DND-41 (cell line): ENCODE measurements around the gene MRPS18A.
A peak's percentile ranks its signal among the peaks of the same experiment; 100 is the strongest.

ENCODE experiments used
- ATAC-seq: fragments of 200-7000 bp; cut with Tn5 transposase; 3 replicates; pipeline ENCODE4 v1.9.1; 2021; ENCODE audit warnings: low read depth; ENCODE audit not compliant: insufficient read depth
- DNase-seq: peaks from one replicate; pipeline ENCODE4 v3.0.0-alpha.2; 2020
- H2AFZ ChIP-seq: 2 replicates; pipeline ENCODE4 v1.6.0; 2012; ENCODE audit warnings: low read depth, low read length
- H3K27ac ChIP-seq: 2 replicates; pipeline ENCODE4 v1.5.1; 2012; ENCODE audit warnings: low read length, inconsistent platforms
- H3K27me3 ChIP-seq: fragments of 200-600 bp; sonication (generic); 2 replicates; pipeline ENCODE4 v1.6.0; 2012; ENCODE audit warnings: low read length, mild to moderate bottlenecking, inconsistent platforms; ENCODE audit not compliant: insufficient read depth, poor library complexity
- H3K36me3 ChIP-seq: 2 replicates; pipeline ENCODE4 v1.5.1; 2012; ENCODE audit warnings: low read length, inconsistent platforms; ENCODE audit not compliant: insufficient read depth
- H3K4me1 ChIP-seq: 2 replicates; pipeline ENCODE4 v1.5.1; 2012; ENCODE audit warnings: mild to moderate bottlenecking, low read length; ENCODE audit not compliant: insufficient read depth
- H3K4me2 ChIP-seq: 2 replicates; pipeline ENCODE4 v1.6.0; 2012; ENCODE audit warnings: mild to moderate bottlenecking, moderate library complexity, low read length, inconsistent platforms; ENCODE audit not compliant: insufficient read depth
- H3K4me3 ChIP-seq, 2 experiments: fragments of 200-600 bp in 1 of 2; shearing (Covaris generic) in 1 of 2; 2 replicates each; pipeline ENCODE4 v1.5.1; 2012 to 2016; ENCODE audit warnings: inconsistent platforms in 2 of 2, low read length in 2 of 2, mild to moderate bottlenecking in 2 of 2, low read depth in 1 of 2, moderate library complexity in 1 of 2
- H3K79me2 ChIP-seq: 2 replicates; pipeline ENCODE4 v1.6.0; 2012; ENCODE audit warnings: low read length, inconsistent platforms; ENCODE audit not compliant: insufficient read depth
- H3K9ac ChIP-seq: 2 replicates; pipeline ENCODE4 v1.6.0; 2012; ENCODE audit warnings: low read depth, mild to moderate bottlenecking, inconsistent platforms, low read length, moderate library complexity
- H3K9me3 ChIP-seq: 2 replicates; pipeline ENCODE4 v1.5.1; 2012; ENCODE audit warnings: low read length, moderate library complexity, mild to moderate bottlenecking, inconsistent platforms; ENCODE audit not compliant: insufficient read depth, severe bottlenecking
- H4K20me1 ChIP-seq: 2 replicates; pipeline ENCODE4 v1.6.0; 2012; ENCODE audit warnings: low read length; ENCODE audit not compliant: insufficient read depth
- EZH2 ChIP-seq: IDR thresholded peaks from 3 replicates; pipeline ENCODE4 v1.6.1; 2012; ENCODE audit warnings: borderline replicate concordance, low read depth, mild to moderate bottlenecking, moderate library complexity, low read length, inconsistent platforms; ENCODE audit not compliant: severe bottlenecking
- TF ChIP-seq, protein P1 (sequence below): IDR thresholded peaks from 2 replicates; pipeline ENCODE4 v1.5.1; 2012; ENCODE audit warnings: borderline replicate concordance, low read length, moderate library complexity, mild to moderate bottlenecking; ENCODE audit not compliant: poor library complexity, severe bottlenecking; ENCODE audit errors: extremely low read depth

MRPS18A gene

DNA sequence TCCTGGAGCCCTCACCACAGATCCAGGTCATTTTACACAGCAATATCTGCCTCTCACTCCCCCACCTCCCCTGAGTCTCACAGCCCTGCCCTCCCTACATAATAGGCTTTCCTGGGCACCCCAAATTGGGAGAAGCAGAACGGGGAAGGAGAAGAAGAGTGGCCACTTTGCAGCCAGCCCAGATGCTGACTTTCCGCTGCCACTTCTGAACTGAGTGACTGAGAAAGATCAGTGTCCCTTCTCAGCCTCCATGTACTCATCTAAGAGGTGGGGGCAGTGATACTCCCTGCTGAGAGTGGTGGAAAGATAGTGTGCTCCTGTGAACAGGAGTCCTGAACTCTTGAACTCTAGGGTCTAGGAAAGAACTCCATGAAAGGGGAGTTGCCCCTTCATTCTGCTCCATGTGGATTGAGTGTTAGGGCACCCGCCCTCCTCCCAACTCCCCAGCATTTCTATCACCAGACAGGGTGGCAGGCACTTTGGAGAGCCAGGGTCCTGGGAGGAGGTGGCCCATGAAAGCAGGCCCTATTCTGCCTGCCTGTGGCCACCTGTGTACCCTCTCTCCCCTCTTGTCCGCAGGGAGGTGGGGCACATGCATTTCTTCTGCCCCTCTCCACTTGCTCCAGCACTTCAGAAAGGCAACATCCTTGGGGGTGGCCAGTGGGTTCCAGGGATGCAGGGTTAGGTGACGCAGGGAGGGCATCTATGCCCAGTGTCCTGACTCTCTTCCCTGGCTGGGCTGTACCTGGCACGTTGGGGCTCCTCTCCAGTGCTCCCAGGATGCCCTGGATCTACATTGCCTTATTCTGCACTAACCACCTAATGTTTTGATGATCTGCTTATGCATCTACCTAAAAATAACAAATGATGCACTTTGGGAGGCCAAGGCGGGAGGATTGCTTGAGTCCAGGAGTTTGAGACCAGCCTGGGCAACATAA lies 38.3 kb upstream of the MRPS18A start:
- no peak overlapping the region for H3K9ac ChIP-seq
- H3K4me2 ChIP-seq, result peak overlapping the region; percentile 45
- DNase-seq (no peak), ATAC-seq (peak; percentile 5; the same call in 1 of the 3 replicates)
- peaks cover 11% of the 10 kb centered on the region for H3K27me3 ChIP-seq
- H2AFZ ChIP-seq, result no peak overlapping the region
- no peak overlapping the region for H3K4me3 ChIP-seq
- H3K79me2 ChIP-seq, result no peaks in the 10 kb centered on the region
- H4K20me1 ChIP-seq, result peaks cover 19% of the 10 kb centered on the region
- H3K9me3 ChIP-seq, result peaks cover 9% of the 10 kb centered on the region
- TF ChIP-seq EZH2, result no peak
- peaks cover 23% of the 10 kb centered on the region for H3K4me1 ChIP-seq
- no peaks in the 10 kb centered on the region for H3K36me3 ChIP-seq
- H3K27ac ChIP-seq, result no peak overlapping the region

DNA sequence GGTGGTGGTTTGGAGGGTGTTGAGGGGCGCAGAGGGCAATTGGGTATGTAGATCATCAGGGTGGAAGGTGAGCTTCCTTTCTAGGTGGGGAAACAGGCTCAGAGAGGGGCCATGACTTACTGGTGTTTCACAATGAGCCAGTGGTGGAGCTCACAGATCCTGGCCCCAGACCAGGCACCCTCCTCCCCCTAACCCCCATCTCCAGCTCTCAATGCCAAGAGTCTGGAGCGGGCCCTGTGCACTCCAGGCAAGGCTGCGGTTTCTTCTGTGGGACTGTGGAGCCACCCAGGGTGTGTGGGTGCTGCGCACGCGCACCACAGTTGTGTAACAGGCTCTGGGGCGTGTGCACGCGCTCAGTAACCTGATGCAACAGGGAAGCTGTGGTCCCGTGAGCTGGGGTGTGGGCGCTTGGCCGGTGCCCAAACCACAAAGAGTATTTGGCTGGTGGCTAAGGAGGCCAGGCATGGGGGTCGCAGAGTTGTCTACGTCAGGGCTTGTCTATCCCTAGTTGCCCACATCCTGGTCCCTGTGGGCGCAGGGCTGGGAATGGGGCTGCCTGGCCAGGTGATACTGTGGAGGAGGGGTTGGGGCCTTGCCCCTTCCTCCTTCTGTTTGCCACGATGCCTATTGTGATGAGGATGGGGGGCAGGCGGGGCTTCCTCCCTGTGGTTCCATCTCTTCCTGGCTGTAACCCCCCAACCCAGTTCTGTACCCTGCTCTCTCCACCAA lies 37.5 kb upstream of the MRPS18A start:
- ATAC-seq, result peak; percentile 87

DNA sequence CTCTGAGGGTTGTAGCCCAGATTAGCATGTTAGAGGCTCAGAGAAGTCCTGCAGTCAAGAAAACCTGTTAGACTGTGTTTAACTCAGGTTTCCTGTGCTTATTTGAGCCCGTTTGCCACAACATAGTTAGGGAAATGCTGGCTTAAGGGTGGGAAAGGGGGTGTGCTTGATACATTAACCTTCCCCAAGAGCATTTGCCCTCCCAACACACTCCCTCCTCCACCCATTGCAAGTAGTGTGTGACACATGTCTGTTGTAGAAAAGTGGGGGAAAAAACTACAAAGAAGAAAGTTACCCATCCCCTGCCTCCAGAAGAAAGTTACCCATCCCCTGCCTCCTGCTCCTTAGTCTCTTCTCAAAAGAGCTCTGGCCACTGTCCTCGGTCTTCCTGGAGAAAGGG lies 36.8 kb upstream of the MRPS18A start:
- Histone ChIP-seq H3K9me3 (no peaks in the 10 kb centered on the region), H3K36me3 (no peaks in the 10 kb centered on the region), H3K27me3 (peaks cover 17% of the 10 kb centered on the region), H3K4me3 (no peak overlapping the region), H3K9ac (no peak overlapping the region), H3K4me1 (peaks cover 23% of the 10 kb centered on the region), H4K20me1 (peaks cover 23% of the 10 kb centered on the region), H2AFZ (no peak overlapping the region), H3K4me2 (peak overlapping the region; percentile 45; the same call in 1 of the 2 replicates), H3K27ac (no peak overlapping the region), H3K79me2 (no peaks in the 10 kb centered on the region)
- ATAC-seq (no peak), DNase-seq (no peak)
- TF ChIP-seq EZH2, result no peak
- TF ChIP-seq, protein P1, sequence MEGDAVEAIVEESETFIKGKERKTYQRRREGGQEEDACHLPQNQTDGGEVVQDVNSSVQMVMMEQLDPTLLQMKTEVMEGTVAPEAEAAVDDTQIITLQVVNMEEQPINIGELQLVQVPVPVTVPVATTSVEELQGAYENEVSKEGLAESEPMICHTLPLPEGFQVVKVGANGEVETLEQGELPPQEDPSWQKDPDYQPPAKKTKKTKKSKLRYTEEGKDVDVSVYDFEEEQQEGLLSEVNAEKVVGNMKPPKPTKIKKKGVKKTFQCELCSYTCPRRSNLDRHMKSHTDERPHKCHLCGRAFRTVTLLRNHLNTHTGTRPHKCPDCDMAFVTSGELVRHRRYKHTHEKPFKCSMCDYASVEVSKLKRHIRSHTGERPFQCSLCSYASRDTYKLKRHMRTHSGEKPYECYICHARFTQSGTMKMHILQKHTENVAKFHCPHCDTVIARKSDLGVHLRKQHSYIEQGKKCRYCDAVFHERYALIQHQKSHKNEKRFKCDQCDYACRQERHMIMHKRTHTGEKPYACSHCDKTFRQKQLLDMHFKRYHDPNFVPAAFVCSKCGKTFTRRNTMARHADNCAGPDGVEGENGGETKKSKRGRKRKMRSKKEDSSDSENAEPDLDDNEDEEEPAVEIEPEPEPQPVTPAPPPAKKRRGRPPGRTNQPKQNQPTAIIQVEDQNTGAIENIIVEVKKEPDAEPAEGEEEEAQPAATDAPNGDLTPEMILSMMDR, result no peak

More for the DNA sequence above, 37.5 kb upstream of the MRPS18A start:
- Histone ChIP-seq H3K27ac (no peak overlapping the region), H3K9ac (no peak overlapping the region), H3K79me2 (no peaks in the 10 kb centered on the region), H4K20me1 (peaks cover 20% of the 10 kb centered on the region), H3K4me1 (peaks cover 23% of the 10 kb centered on the region), H2AFZ (no peak overlapping the region), H3K9me3 (peaks cover 3% of the 10 kb centered on the region), H3K4me3 (peak overlapping the region in 1 of 2 experiments; percentile 8; a peak in 1 of 4 replicates), H3K4me2 (peak overlapping the region; percentile 45), H3K27me3 (peaks cover 11% of the 10 kb centered on the region), H3K36me3 (no peaks in the 10 kb centered on the region)
- TF ChIP-seq, protein P1, result peak; percentile 10
- TF ChIP-seq EZH2, result no peak
- peak; percentile 94 for DNase-seq

DNA sequence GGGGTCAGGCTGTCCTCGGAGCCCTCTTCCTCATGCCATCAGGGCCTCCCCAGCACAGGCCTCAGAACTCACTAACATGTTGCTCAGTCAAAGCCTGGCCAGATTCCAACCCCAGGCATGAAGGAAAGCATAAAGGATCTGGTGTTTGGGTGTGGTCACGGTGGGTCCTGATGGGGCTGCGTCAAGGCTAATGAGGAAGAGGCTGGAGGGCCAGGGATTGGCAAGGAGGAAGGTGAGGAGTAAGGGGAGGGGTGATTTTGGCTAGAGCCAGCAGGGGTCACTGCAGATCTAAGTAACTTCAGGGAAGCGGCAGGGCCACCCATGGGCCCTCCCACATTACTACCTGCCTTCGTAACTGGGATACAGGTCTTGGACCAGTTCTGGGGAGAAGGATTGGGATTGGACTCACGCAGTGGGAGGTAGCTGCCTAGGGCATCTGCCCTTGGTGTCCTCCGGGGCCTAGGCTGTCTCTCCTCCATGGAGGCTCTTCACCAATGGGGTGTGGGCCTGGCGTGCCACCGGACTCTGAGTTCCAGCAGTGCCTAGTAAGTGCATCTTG lies 36.2 kb upstream of the MRPS18A start:
- peaks cover 17% of the 10 kb centered on the region for H3K27me3 ChIP-seq
- no peak overlapping the region for H2AFZ ChIP-seq
- H3K9ac ChIP-seq, result no peak overlapping the region
- H3K27ac ChIP-seq, result no peak overlapping the region
- ATAC-seq (peak; percentile 53), DNase-seq (peak; percentile 71)
- peaks cover 23% of the 10 kb centered on the region for H4K20me1 ChIP-seq
- no peaks in the 10 kb centered on the region for H3K9me3 ChIP-seq
- TF ChIP-seq, protein P1, result peak; percentile 82
- no peak for TF ChIP-seq EZH2
- no peak overlapping the region for H3K4me2 ChIP-seq
- H3K4me1 ChIP-seq, result peaks cover 23% of the 10 kb centered on the region
- H3K36me3 ChIP-seq, result no peaks in the 10 kb centered on the region
- no peak overlapping the region for H3K4me3 ChIP-seq
- H3K79me2 ChIP-seq, result no peaks in the 10 kb centered on the region
